Spleen (tissue), 11 donors: ENCODE data around the gene TPK1. TPM values are rescaled to one million over a fixed set of nuclear protein-coding genes. Genes with fewer than 3 reads are reported as not detected.

Experiments
- DNase-seq: peaks from one replicate; pipeline ENCODE4 v3.0.0-alpha.2; 2020
- H3K27ac ChIP-seq, 8 donors: fragments of 200-600 bp; sonication (generic) in 7 of 8; 1 replicate in 4 of 8; 2 replicates in 4 of 8; pipeline versions ENCODE4 v1.5.0 to v1.8.0; 2016 to 2021; ENCODE audit warnings: inconsistent platforms in 4 of 8, mild to moderate bottlenecking in 4 of 8, moderate library complexity in 1 of 8
- H3K27me3 ChIP-seq, 7 donors: fragments of 200-600 bp; sonication (generic) in 6 of 7; replicated peaks in 1 of 7; 1 replicate in 4 of 7; 2 replicates in 3 of 7; pipeline versions ENCODE4 v1.5.0 to v1.8.0; 2016 to 2021; ENCODE audit warnings: inconsistent platforms in 3 of 7, mild to moderate bottlenecking in 1 of 7
- H3K36me3 ChIP-seq, 6 donors: fragments of 200-600 bp; sonication (generic) in 5 of 6; 1 replicate in 4 of 6; 2 replicates in 2 of 6; pipeline versions ENCODE4 v1.5.0 to v1.8.0; 2016 to 2021; ENCODE audit warnings: inconsistent platforms in 2 of 6
- H3K4me1 ChIP-seq, 6 donors: fragments of 200-600 bp; sonication (generic) in 5 of 6; 1 replicate in 3 of 6; 2 replicates in 3 of 6; pipeline versions ENCODE4 v1.5.0 to v1.8.0; 2016 to 2021; ENCODE audit warnings: inconsistent platforms in 3 of 6
- H3K4me3 ChIP-seq, 8 donors: fragments of 200-600 bp; sonication (generic) in 7 of 8; 1 replicate in 4 of 8; 2 replicates in 4 of 8; pipeline versions ENCODE4 v1.5.0 to v1.8.0; 2016 to 2021; ENCODE audit warnings: inconsistent platforms in 4 of 8, mild to moderate bottlenecking in 4 of 8, moderate library complexity in 2 of 8
- H3K9me3 ChIP-seq, 8 donors: fragments of 200-600 bp; sonication (generic) in 7 of 8; 1 replicate in 4 of 8; 2 replicates in 4 of 8; pipeline versions ENCODE4 v1.5.0 to v1.8.0; 2016 to 2021; ENCODE audit warnings: inconsistent platforms in 4 of 8
- CTCF ChIP-seq, 11 experiments: fragments of 200-600 bp in 7 of 11; fragments of 450-650 bp in 4 of 11; sonication (generic) in 4 of 11; IDR thresholded peaks in 8 of 11; conservative IDR thresholded peaks in 3 of 11; 1 replicate in 7 of 11; 2 replicates in 4 of 11; pipeline versions ENCODE4 v1.4.0 to v1.8.0; 2016 to 2021; ENCODE audit warnings: antibody characterized with exemption in 11 of 11, inconsistent platforms in 4 of 11, mild to moderate bottlenecking in 1 of 11
- POLR2A ChIP-seq, 3 donors: fragments of 450-650 bp; IDR thresholded peaks; one replicate each; pipeline ENCODE4 v1.5.1; 2017; ENCODE audit warnings: antibody characterized with exemption in 3 of 3, mild to moderate bottlenecking in 1 of 3
- POLR2AphosphoS5 ChIP-seq, 3 donors: sonication (generic); formaldehyde crosslinking; IDR thresholded peaks; one replicate each; pipeline ENCODE4 v1.5.1; 2017; ENCODE audit warnings: antibody characterized with exemption in 3 of 3
- WGBS, 5 donors: extraction: QIAGEN DNeasy Blood & Tissue Kit in 3 of 5; methylation state at CpG; one replicate each; pipeline versions ENCODE4 v1.1.5 to v1.1.7; 2013 to 2018; 5-methylcytosine and 5-hydroxymethylcytosine counted together
- intact Hi-C: fragments of 100-400 bp; cut with DNase I; formaldehyde crosslinking; loops from one replicate; pipeline ENCODE4 v1.15.0; 2023; ENCODE audit warnings: low total_unique reads
- polyA plus RNA-seq, 3 donors: library from polyadenylated mRNA; stranded (reverse); fragments of 200-250 nt; gene quantifications; one replicate each; pipeline ENCODE4 v1.2.1, GENCODE V29; 2013
- total RNA-seq, 7 donors: library from RNA; depleted of rRNA in 3 of 7; stranded (reverse); fragments of >200 nt in 3 of 7; fragmentation: NEBNext Ultra II Directional in 4 of 7; extraction: Animal tissue kit (Norgen Biotek cat#: 25700) in 4 of 7; gene quantifications; one replicate each; pipeline versions ENCODE4 v1.1.0 to v1.2.1, GENCODE V29; 2016 to 2021
- donor health status: healthy with polysubstance abuse.
- donor health status: DM: no; HTN: no; CAD: no; lungs with moderate emphysema.
- donor health status: DM: no; HTN: no; CAD: no.
- donor health status: Bipolar disorder and iron deficiency.
- donor health status: healthy.
- donor health status: DM: no; HTN: no; CAD: no.
- donor health status: DM: yes; HTN: yes; CAD: no.

TPK1 gene
- total and polyA plus RNA-seq, 10 donors: 8.9 to 30.2 (median 17.8) TPM

- intact Hi-C loops: loop anchor here (10.0 kb wide), 1 partner anchor 115 kb away; no protein-coding TSS in a partner anchor
- H3K27ac ChIP-seq: no peak overlapping the region
- no peak for DNase-seq
- H3K36me3 ChIP-seq: no peaks in the 10 kb centered on the region
- no peaks in the 10 kb centered on the region for H3K4me1 ChIP-seq
- TF ChIP-seq POLR2A (IDR thresholded peaks at IDR 0.05) (no peak), POLR2AphosphoS5 (IDR thresholded peaks at IDR 0.05) (no peak), CTCF (IDR thresholded peaks at IDR 0.05 in 8 of 11, conservative IDR thresholded peaks at IDR 0.05 in 3 of 11) (no peak)
- H3K4me3 ChIP-seq: no peak overlapping the region
- no peaks in the 10 kb centered on the region for H3K9me3 ChIP-seq
- no peaks in the 10 kb centered on the region for H3K27me3 ChIP-seq
- WGBS, 5 donors: 42 to 53% (median 50%) methylated on average over 3 of the region's 3 CpGs
These were observed 23.9 kb upstream of the TPK1 start for GRCh38 chr7:144859739-144860138.

- 78 to 86% (median 84%) methylated on average over 1 of the region's 1 CpG for WGBS, 5 donors
- TF ChIP-seq POLR2AphosphoS5 (IDR thresholded peaks at IDR 0.05) (no peak), POLR2A (IDR thresholded peaks at IDR 0.05) (no peak), CTCF (IDR thresholded peaks at IDR 0.05 in 8 of 11, conservative IDR thresholded peaks at IDR 0.05 in 3 of 11) (no peak)
- no peak overlapping the region for H3K4me3 ChIP-seq
- intact Hi-C loops: loop anchor here (10.0 kb wide), 1 partner anchor 113 kb away; no protein-coding TSS in a partner anchor
- no peak overlapping the region for H3K27ac ChIP-seq
- DNase-seq: no peak
- H3K27me3 ChIP-seq: no peaks in the 10 kb centered on the region
- H3K36me3 ChIP-seq: no peaks in the 10 kb centered on the region
- H3K9me3 ChIP-seq: no peaks in the 10 kb centered on the region
- no peaks in the 10 kb centered on the region for H3K4me1 ChIP-seq
These were observed 21.6 kb upstream of the TPK1 start for GRCh38 chr7:144857463-144857862.

- H3K27ac ChIP-seq: no peak overlapping the region
- H3K4me3 ChIP-seq: no peak overlapping the region
- no peaks in the 10 kb centered on the region for H3K27me3 ChIP-seq
- H3K36me3 ChIP-seq: no peaks in the 10 kb centered on the region
- DNase-seq: no peak
- H3K4me1 ChIP-seq: no peaks in the 10 kb centered on the region
- WGBS, 5 donors: 58 to 72% (median 66%) methylated on average over 3 of the region's 3 CpGs
- intact Hi-C loops: loop anchor here (10.0 kb wide), 1 partner anchor 110 kb away; no protein-coding TSS in a partner anchor
- TF ChIP-seq POLR2A (IDR thresholded peaks at IDR 0.05): no peak
- peak in 8 of 11 experiments; percentile 10 to 44 (median 36) for TF ChIP-seq CTCF (IDR thresholded peaks at IDR 0.05 in 8 of 11, conservative IDR thresholded peaks at IDR 0.05 in 3 of 11)
- H3K9me3 ChIP-seq: no peaks in the 10 kb centered on the region
These were observed 19.1 kb upstream of the TPK1 start for GRCh38 chr7:144854839-144855424.

GRCh38 chr7:144853542-144853941 lies 17.7 kb upstream of the TPK1 start:
- Histone ChIP-seq H3K27me3 (no peaks in the 10 kb centered on the region), H3K4me1 (no peaks in the 10 kb centered on the region), H3K9me3 (peaks cover 0 to 5% (median under 1%) of the 10 kb centered on the region in 8 donors), H3K27ac (no peak overlapping the region), H3K36me3 (no peaks in the 10 kb centered on the region), H3K4me3 (no peak overlapping the region)
- DNase-seq: no peak
- WGBS, 5 donors: 85 to 90% (median 87%) methylated on average over 8 of the region's 8 CpGs
- intact Hi-C loops: loop anchor here (10.0 kb wide), 1 partner anchor 109 kb away; no protein-coding TSS in a partner anchor
- TF ChIP-seq POLR2AphosphoS5 (IDR thresholded peaks at IDR 0.05): no peak
- TF ChIP-seq CTCF (IDR thresholded peaks at IDR 0.05 in 8 of 11, conservative IDR thresholded peaks at IDR 0.05 in 3 of 11): no peak
- no peak for TF ChIP-seq POLR2A (IDR thresholded peaks at IDR 0.05)
